Measurements from ENCODE around the gene SMIM35. TPM values are rescaled to one million over a fixed set of nuclear protein-coding genes. Genes with fewer than 3 reads are reported as not detected.

The SMIM35 gene
- total RNA-seq, 2 donors from 2014 or later, result not detected

- DNase-seq, result no peak
- ATAC-seq, result no peak
These were observed 24.9 kb upstream of the SMIM35 start for GRCh38 chr11:118111744-118112035.

GRCh38 chr11:118111019-118111743 is 24.4 kb upstream of the SMIM35 start:
- DNase-seq (no peak), ATAC-seq (no peak)
- intact Hi-C loops (cut with DNase I), result no loop called here

More at GRCh38 chr11:118111744-118112035, 24.9 kb upstream of the SMIM35 start:
- intact Hi-C loops (cut with DNase I), result no loop called here

GRCh38 chr11:118109231-118109630 is 22.5 kb upstream of the SMIM35 start:
- intact Hi-C loops (cut with DNase I), result no loop called here
- ATAC-seq (peak; percentile 32 to 84), DNase-seq (no peak)

- intact Hi-C loops (cut with DNase I), result no loop called here
- DNase-seq (no peak), ATAC-seq (no peak)
These were observed 21.8 kb upstream of the SMIM35 start for GRCh38 chr11:118108513-118108912.

- intact Hi-C loops (cut with DNase I), result no loop called here
- no peak for ATAC-seq
- no peak for DNase-seq
These were observed 20.1 kb upstream of the SMIM35 start for GRCh38 chr11:118106789-118107335.

GRCh38 chr11:118105657-118106305 is 19.0 kb upstream of the SMIM35 start:
- peak in 1 of 2 donors; percentile 48 for ATAC-seq
- intact Hi-C loops (cut with DNase I), result no loop called here
- no peak for DNase-seq

- DNase-seq (no peak), ATAC-seq (no peak)
- intact Hi-C loops (cut with DNase I), result no loop called here
These were observed 17.7 kb upstream of the SMIM35 start for GRCh38 chr11:118104491-118104890.

- intact Hi-C loops (cut with DNase I), result no loop called here
- ATAC-seq (no peak), DNase-seq (no peak)
These were observed 16.0 kb upstream of the SMIM35 start for GRCh38 chr11:118102721-118103261.

GRCh38 chr11:118100691-118101232 is 14.0 kb upstream of the SMIM35 start:
- ATAC-seq (peak in 1 of 2 donors; percentile 50), DNase-seq (no peak)
- intact Hi-C loops (cut with DNase I), result no loop called here

GRCh38 chr11:118099838-118100556 is 13.2 kb upstream of the SMIM35 start:
- DNase-seq, result no peak
- intact Hi-C loops (cut with DNase I), result no loop called here
- peak; percentile 70 to 89 for ATAC-seq

- DNase-seq, result no peak
- ATAC-seq, result no peak
- intact Hi-C loops (cut with DNase I), result no loop called here
These were observed 12.5 kb upstream of the SMIM35 start for GRCh38 chr11:118098996-118099837.

- no peak for DNase-seq
- intact Hi-C loops (cut with DNase I), result no loop called here
- peak in 1 of 2 donors; percentile 32 for ATAC-seq
These were observed 9.2 kb upstream of the SMIM35 start for GRCh38 chr11:118095967-118096367.

GRCh38 chr11:118095493-118095892 is 8.7 kb upstream of the SMIM35 start:
- ATAC-seq (no peak), DNase-seq (no peak)
- intact Hi-C loops (cut with DNase I), result no loop called here

GRCh38 chr11:118092907-118093571 is 6.3 kb upstream of the SMIM35 start:
- DNase-seq (no peak), ATAC-seq (no peak)
- intact Hi-C loops (cut with DNase I), result no loop called here

GRCh38 chr11:118091690-118092089 is 4.9 kb upstream of the SMIM35 start:
- intact Hi-C loops (cut with DNase I), result no loop called here
- DNase-seq (no peak), ATAC-seq (no peak)

- ATAC-seq (no peak), DNase-seq (no peak)
- intact Hi-C loops (cut with DNase I), result no loop called here
These were observed 3.9 kb upstream of the SMIM35 start for GRCh38 chr11:118090545-118091162.

GRCh38 chr11:118088531-118088930 is 1.8 kb upstream of the SMIM35 start:
- DNase-seq, result peak; percentile 33
- intact Hi-C loops (cut with DNase I), result no loop called here
- ATAC-seq, result peak; percentile 38 to 64

- intact Hi-C loops (cut with DNase I), result no loop called here
- DNase-seq, result no peak
- ATAC-seq, result no peak
These were observed 1.2 kb upstream of the SMIM35 start for GRCh38 chr11:118087931-118088330.
